ENCODE results near the gene BTBD6.

The BTBD6 gene

GRCh38 chr14:105211758-105212089, 36.6 kb upstream of the BTBD6 start:
- no peak for DNase-seq

- no peak for DNase-seq
These were observed 35.6 kb upstream of the BTBD6 start for GRCh38 chr14:105212541-105213300.

- no peak for DNase-seq
These were observed 35.0 kb upstream of the BTBD6 start for GRCh38 chr14:105213361-105213760.

- no peak for DNase-seq
These were observed 33.9 kb upstream of the BTBD6 start for GRCh38 chr14:105214324-105214915.

DNA sequence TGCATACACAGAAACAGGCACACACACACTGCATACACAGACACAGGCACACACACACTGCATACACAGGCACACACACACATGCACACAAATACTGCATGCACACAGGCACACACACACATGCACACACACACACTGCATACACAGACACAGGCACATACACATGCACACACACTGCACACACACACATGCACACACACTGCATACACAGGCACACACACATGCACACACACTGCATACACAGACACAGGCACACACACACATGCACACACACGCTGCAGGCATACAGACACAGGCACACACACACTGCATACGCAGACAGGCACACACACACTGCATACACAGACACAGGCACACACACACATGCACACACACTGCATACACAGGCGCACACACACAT, 32.7 kb upstream of the BTBD6 start:
- no peak for DNase-seq

DNA sequence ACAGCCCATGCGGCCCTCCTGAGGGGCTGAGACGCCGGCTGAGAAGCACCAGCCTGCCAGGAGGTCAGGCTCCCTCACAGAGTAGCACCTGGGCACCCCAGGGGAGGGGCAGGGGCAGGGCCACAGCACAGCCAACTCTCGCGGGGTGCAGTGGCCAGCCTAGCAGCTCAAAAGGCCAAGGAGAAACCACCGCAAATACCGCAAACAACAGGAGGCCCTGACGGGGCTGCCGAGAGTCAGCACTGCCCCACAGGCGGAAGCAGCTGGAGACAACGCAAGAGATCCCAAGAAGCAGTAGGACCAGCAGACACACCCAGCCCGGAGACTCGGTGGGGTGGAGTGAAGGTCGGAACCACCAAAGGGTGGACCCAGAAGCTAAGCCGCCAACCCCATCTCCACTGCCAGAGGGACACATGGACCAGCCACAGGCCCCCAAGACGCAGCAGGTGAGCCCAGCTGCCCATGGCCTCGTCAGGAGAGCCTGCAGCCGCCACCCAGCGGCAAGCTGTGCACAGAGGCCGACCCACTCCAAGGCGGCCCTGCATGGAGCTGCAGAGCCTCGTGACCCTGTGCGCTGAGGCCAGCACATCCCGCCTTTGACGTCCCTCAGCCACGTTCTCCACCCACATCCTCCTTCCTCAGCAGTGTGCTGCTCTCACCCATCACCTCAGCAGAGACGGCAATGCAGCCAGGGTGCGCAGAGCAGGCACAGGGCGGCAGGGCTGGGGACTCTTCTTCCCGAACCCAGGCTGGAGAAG, 31.7 kb upstream of the BTBD6 start:
- DNase-seq, result no peak

GRCh38 chr14:105217774-105218173, 30.6 kb upstream of the BTBD6 start:
- DNase-seq, result no peak

GRCh38 chr14:105218611-105219010, 29.7 kb upstream of the BTBD6 start:
- DNase-seq, result no peak

- no peak for DNase-seq
These were observed 29.2 kb upstream of the BTBD6 start for GRCh38 chr14:105219043-105219612.

- no peak for DNase-seq
These were observed 28.6 kb upstream of the BTBD6 start for GRCh38 chr14:105219753-105220152.

DNA sequence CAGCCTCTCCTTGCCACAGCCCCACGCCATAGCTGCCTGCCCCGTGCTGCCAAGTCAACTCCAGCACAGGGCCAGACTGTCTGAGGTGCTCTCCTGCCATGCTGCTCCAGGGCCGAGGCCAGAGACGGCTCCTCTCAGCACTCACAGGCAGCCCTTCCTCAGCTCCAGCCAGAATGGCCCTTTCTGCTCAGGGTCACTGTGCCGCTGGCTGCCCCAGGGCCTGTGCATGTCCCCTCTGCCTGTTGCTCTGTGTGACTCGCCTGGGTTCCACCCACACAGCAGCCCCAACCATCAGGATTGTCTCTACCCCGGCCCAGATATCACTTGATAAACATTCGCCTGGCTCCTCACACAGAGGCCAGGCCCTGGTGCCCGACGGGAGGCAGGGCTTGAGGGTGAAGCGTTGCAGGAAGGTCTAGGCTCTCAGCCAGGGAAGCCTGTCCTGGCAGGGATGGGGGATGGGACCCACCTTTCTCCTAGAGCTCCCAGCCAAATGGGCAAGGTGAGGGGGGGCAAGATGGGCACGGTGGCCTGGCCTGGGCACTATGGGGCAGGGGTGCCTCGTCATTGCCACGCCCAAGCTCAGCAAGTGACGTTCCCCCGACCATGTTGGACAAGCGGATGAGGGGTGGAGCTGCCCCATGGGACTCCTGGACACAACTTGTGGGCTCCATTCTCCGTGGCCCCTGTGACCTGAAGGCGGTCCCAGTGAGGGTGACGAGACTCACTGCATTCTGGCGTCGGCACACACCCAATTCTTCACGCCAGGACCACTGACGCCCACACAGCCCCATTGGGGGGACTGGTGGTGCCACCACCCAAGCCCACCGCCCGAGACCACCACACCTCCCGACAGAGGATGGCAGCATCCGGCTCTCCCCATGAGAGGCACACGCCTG, 27.4 kb upstream of the BTBD6 start:
- DNase-seq, result no peak

DNA sequence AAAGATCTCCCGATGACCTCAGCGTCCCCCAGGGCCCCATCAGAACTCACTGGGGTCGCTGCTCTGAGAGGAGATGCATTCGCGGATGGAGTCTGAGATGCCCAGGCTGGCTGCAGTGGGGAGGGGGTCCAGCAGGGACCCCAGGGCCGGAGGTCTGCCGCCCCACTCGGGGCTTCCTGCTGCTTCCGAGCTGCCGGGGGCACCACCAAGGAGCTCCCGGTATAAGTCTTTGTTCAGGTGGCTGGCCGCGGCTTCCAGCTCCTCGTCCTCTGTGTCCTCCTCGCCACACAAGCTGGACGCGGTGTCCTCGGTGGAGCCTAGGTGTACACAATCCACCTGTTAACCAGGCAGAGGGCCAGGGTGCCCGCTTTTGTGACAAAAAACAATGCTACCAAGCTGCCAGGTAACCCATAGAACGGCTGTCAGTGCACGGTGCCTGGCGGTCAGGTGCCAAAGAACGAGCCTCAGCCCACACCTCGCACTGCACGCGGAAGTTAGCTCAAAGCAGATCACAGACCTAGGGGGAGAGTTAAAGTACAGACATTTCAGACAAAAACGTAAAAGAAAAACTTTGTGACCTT, 26.6 kb upstream of the BTBD6 start:
- DNase-seq, result no peak

GRCh38 chr14:105223260-105223659, 25.1 kb upstream of the BTBD6 start:
- no peak for DNase-seq

DNA sequence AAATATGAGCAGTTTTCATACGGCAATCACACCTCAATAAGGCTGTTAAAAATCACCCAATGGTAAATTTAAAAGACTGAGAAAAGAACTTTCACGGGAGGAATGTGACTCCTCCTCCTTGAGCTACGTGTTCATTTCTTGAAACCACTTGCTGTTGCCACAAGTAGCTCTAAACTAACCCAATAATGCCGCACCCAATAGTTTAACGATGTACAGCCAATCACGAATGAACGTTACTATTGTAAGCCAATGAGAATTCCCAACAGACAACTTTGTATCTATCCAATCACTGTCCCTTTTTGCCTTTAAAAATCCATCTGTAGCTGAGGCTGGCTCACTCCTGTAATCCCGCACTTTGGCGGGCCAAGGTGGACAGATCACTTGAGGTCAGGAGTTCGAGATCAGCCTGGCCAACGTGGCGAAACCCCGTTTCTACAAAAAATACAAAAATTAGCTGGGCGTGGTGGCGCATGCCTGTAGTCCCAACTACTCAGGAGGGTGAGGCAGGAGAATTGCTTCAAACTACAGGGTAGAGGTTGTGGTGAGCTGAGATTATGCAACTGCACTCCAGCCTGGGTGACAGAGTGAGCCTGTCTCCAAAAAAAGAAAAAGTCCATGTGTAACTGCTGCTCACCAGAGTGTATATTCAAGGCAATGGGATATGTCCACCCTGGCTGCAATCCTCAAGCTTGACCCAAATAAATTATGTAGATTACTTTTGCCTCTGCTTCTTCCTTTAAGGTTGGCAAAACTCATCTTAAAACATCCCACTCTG, 24.4 kb upstream of the BTBD6 start:
- no peak for DNase-seq

DNA sequence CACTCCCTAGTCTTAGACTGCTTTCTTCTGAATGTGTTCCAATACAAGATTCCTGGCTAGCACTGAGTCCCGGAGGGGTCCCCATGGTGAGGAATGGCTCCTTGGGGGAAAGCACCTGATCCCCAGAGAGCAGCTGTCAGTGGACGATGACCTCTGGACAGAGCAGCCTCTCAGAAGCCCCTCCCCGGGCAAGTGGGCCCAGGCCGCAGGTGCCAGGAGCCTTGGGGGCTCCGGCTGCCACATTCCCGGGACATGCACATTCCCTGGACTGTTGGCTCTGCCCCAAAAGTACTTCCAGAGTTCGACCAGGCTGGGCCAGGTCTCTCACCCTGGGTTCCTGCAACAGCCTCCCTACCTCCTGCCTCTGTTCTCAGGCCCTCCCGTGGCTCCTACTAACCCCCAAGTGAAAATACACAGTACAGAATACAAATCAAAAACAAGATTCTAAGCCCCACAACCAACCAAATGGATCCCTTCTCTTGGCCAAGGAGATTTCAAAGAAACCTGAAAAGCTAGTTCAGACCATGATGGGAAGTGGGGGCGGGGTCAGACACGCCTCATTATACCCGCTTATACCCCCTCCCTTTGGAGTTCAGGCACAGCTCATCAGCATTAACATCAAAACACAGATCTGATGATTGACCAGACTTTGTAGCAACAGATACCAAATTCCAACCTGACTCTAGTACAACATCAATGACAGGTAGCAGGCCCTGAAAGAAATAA, 23.3 kb upstream of the BTBD6 start:
- no peak for DNase-seq

DNA sequence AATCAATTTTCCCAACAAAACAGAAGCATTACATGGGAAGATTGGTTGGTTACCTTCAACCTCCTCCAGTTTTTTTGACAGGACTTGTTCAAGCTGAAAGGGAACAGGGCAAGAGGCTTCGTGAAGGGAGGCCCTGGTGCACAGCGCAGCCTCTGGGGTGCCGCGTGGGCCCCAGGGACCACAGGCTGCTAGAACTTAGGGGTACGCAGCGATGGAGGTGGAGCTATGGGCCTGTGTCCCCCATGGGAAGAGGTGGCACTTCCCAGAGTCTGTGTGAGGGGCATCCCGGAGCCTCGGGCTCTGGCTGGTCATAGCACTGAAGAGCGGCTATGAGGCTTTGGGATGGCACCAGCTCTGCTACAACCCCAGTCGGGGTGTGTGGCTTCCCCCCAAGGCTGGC, 22.1 kb upstream of the BTBD6 start:
- DNase-seq, result no peak

DNA sequence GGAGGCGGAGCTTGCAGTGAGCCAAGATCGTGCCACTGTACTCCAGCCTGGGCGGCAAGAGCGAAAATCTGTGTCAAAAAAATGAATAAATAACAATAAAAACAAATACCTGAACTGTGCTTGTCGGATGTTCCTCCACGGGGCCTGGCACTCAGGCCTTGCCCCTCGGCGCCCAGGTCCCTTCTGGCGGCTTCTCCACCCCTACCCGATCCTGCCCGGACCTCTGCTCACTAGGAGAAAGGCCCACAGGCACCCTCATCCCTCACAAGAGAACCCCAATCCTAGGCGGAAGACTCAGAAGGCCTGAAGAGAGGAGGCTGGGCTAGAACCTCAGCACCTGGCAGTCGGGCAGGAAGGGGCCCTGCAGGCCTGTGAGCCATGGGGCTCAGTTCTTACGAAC, 21.0 kb upstream of the BTBD6 start:
- no peak for DNase-seq

- DNase-seq, result no peak
These were observed 19.8 kb upstream of the BTBD6 start for GRCh38 chr14:105228562-105228961.

DNA sequence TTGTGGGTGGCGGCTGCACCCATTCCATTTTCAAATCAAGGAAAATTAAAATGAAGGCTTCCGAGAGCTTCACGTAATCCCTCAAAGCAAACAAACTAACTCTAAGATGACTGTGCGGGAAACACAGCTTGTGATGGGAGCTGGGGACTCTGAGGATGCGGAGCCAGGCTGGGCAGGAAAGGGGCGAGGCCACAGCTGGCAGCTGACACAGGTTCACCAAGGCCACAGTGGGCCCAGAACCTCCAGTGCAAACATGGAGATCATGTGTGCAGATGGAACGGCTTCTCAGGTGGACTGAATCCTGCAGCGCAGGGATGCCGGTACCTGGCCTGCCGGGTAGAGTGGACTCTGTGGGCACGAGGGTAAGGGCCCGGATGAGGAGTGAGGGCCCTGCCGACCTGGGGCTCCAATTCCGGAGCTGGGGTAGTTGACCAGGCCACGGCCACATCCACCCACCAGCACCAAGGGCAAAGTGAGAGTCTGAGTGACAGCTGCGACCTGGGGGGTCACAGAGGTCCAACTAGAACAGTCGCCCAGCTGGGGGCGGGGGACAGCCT, 19.2 kb upstream of the BTBD6 start:
- no peak for DNase-seq

DNA sequence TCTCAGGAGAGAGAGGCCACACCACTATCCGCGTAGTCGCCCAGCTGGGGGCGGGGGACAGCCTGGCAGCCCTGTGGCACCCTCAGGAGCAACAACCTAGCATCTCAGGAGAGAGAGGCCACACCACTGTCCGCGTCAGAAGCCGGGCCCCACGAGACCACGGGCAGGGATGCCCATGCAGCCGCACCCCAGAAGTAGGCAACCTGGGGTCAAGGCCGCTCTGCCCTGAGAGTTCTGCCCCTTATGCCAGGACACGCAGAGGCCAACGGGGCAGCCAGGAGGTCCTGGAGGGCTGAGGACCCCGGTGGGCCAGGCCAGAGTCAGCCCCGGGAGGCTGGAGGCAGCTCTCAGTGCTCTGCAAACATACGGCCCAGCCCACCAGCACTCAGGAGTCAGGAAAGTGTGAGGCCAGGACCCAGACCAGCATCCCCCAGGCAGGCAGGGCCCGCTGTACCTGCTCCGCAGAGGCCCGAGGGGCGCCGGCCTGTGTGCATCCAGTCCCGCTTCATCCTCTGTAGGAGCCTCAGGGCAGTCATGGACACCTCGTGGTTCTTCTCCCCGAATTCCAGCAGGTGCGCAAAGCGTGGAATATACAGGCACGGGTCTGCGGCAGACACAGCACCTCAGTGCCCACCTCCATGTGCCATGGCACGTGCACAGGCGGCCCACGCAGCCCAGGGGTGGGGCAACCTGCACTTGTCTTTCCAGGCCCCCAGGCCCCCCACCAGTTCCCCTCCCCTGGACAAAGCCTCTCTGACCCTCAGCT, 7.3 kb upstream of the BTBD6 start:
- DNase-seq, result no peak

All from CD4-positive, alpha-beta T cell treated with Interleukin-17A for 4 hours (primary cell).